ENCODE measurements around the gene RGS21. TPM values are rescaled to one million over a fixed set of nuclear protein-coding genes. Genes with fewer than 3 reads are reported as not detected.

RGS21 gene, protein sequence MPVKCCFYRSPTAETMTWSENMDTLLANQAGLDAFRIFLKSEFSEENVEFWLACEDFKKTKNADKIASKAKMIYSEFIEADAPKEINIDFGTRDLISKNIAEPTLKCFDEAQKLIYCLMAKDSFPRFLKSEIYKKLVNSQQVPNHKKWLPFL
- total RNA-seq (ENCODE audit: unreplicated experiment), result not detected
- long read RNA-seq, result 0 reads

DNA sequence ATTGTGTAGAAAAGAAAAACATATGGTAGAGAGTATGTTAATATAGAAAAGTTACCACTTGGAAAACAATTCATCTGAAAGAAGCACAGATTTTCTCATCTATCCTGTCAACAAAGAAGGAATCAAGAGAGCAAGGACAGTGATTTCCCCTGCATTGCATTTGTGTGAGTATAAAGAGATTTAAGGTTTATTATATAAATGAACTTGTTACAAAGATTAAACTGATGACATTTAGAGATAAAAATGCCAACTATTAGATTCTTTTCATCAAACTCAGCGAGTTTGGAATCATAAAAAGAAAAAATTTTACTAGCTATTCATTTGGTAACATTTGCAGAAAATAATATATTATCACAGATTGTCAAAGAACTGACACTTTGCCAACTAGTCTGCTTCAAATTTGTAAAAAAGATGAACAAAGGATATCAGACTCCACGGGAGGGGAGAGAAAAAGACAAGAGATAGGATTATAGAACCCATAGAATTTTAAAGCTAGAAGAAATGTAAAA is at the start of gene RGS21:
Gene RGS21 (plus strand): TSS at position 51 of the 509 bp plus-strand sequence. CDS start 26,045 bp downstream, outside the sequence.
- DNase-seq, result no peak
- Mint-ChIP-seq H3K27ac (ENCODE audit: unreplicated experiment) (no peak within 1 kb of the TSS), H3K4me3 (ENCODE audit: unreplicated experiment) (no peak within 1 kb of the TSS), H3K36me3 (ENCODE audit: unreplicated experiment) (no peaks in the 10 kb centered on the region), H3K9me3 (ENCODE audit: unreplicated experiment) (no peaks in the 10 kb centered on the region), H3K4me1 (ENCODE audit: low read depth, unreplicated experiment) (no peaks in the 10 kb centered on the region), H3K27me3 (ENCODE audit: unreplicated experiment) (peaks cover 2% of the 10 kb centered on the region)
- TF ChIP-seq, protein P1, sequence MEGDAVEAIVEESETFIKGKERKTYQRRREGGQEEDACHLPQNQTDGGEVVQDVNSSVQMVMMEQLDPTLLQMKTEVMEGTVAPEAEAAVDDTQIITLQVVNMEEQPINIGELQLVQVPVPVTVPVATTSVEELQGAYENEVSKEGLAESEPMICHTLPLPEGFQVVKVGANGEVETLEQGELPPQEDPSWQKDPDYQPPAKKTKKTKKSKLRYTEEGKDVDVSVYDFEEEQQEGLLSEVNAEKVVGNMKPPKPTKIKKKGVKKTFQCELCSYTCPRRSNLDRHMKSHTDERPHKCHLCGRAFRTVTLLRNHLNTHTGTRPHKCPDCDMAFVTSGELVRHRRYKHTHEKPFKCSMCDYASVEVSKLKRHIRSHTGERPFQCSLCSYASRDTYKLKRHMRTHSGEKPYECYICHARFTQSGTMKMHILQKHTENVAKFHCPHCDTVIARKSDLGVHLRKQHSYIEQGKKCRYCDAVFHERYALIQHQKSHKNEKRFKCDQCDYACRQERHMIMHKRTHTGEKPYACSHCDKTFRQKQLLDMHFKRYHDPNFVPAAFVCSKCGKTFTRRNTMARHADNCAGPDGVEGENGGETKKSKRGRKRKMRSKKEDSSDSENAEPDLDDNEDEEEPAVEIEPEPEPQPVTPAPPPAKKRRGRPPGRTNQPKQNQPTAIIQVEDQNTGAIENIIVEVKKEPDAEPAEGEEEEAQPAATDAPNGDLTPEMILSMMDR (IDR thresholded peaks at IDR 0.05; ENCODE audit: partially characterized antibody, unreplicated experiment), result no peak

DNA sequence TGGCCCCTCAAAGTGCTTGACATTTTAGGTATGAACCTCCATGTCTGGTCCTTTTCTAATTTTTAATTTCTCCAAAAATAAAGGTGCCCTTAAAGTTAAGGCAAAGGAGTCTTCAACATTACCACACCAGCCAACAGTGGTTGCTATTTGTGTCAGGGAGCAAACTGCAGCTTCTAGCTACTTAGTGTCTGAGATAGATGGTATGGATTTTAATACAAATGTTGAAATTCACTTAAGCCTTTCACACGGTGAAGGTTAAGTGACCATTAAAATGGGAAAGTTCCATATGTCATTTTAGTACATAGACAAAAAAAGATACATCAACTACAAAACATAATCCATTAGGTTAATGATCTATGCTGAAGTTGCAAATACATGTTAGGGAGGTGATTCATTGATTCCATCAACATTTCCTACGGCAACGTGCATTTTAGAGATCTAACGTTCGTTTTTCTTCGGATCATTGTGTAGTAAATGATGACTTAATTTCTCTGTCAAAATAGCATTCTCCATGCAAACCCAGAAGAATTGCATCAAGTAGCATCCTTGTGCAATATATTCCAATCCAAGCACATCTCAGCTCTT is 48.2 kb upstream of the RGS21 start:
- H3K27me3 Mint-ChIP-seq (ENCODE audit: unreplicated experiment), result no peaks in the 10 kb centered on the region
- no peak overlapping the region for H3K27ac Mint-ChIP-seq (ENCODE audit: unreplicated experiment)
- no peak overlapping the region for H3K4me3 Mint-ChIP-seq (ENCODE audit: unreplicated experiment)

DNA sequence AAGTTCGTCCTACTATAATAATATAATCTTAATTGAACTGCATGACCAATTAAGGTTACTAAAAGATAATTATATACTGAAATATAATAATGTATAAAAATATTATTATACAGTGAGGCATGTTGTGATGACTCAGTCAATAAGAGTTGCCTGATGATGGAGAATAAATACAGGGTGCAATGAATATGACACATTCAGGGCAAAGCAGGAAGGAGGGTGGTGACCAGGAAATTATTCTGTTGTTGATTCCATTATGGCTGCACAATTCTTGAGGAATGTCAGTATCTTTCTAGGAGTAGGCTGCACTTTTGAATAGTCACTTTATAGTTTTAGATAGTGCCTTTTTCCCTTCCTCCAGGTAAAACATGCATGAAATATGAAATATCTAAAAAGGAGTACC is 46.4 kb upstream of the RGS21 start:
- TF ChIP-seq, protein P1 (IDR thresholded peaks at IDR 0.05; ENCODE audit: partially characterized antibody, unreplicated experiment), result no peak
- no peaks in the 10 kb centered on the region for H3K27me3 Mint-ChIP-seq (ENCODE audit: unreplicated experiment)
- no peak overlapping the region for H3K4me3 Mint-ChIP-seq (ENCODE audit: unreplicated experiment)
- no peaks in the 10 kb centered on the region for H3K9me3 Mint-ChIP-seq (ENCODE audit: unreplicated experiment)
- no peaks in the 10 kb centered on the region for H3K36me3 Mint-ChIP-seq (ENCODE audit: unreplicated experiment)
- H3K27ac Mint-ChIP-seq (ENCODE audit: unreplicated experiment), result no peak overlapping the region
- H3K4me1 Mint-ChIP-seq (ENCODE audit: low read depth, unreplicated experiment), result no peaks in the 10 kb centered on the region
- no peak for DNase-seq

More for the DNA sequence above, 48.2 kb upstream of the RGS21 start:
- no peaks in the 10 kb centered on the region for H3K9me3 Mint-ChIP-seq (ENCODE audit: unreplicated experiment)
- no peaks in the 10 kb centered on the region for H3K36me3 Mint-ChIP-seq (ENCODE audit: unreplicated experiment)
- no peaks in the 10 kb centered on the region for H3K4me1 Mint-ChIP-seq (ENCODE audit: low read depth, unreplicated experiment)
- TF ChIP-seq, protein P1 (IDR thresholded peaks at IDR 0.05; ENCODE audit: partially characterized antibody, unreplicated experiment), result no peak
- no peak for DNase-seq

DNA sequence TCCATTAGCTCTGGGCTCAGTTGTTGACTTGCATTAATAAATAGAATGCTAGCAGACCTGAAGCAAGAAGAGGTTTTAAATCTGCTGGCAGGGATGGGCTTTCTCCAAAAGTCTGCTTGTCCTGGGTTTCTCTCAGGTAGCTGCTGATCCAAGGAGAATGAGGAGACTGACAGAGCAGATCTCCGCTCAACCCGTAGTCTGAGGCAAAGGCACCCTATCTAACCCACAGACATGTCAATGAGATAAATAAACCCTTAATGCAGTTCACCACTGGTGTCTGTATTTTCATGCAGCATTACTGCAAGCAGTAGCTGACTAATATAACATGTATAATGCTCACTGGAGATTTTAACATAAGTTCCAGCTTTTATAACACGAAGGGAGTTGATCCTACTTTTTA is 44.1 kb upstream of the RGS21 start:
- Mint-ChIP-seq H3K4me3 (ENCODE audit: unreplicated experiment) (no peak overlapping the region), H3K27me3 (ENCODE audit: unreplicated experiment) (no peaks in the 10 kb centered on the region), H3K27ac (ENCODE audit: unreplicated experiment) (no peak overlapping the region), H3K36me3 (ENCODE audit: unreplicated experiment) (no peaks in the 10 kb centered on the region), H3K4me1 (ENCODE audit: low read depth, unreplicated experiment) (no peaks in the 10 kb centered on the region), H3K9me3 (ENCODE audit: unreplicated experiment) (no peaks in the 10 kb centered on the region)
- DNase-seq, result no peak
- TF ChIP-seq, protein P1 (IDR thresholded peaks at IDR 0.05; ENCODE audit: partially characterized antibody, unreplicated experiment), result no peak

DNA sequence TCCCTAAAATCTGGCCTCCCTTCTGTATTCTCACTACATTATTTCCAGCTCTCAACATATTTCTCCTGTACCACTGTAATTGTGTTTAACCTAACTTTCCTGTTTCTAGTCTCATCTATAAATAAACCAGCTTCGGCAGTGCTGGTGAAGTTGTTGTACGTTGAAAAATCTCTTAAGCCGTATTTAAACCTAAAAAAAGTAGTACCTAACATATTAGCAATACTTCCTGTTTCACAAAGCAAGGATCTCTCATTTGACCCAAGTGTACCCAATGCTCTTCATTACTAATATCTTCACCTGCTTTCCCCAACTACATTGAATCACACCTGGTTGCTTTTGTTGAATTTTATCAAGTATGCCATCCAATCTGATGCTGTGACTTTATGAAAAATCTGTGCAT is 42.2 kb upstream of the RGS21 start:
- no peaks in the 10 kb centered on the region for H3K27me3 Mint-ChIP-seq (ENCODE audit: unreplicated experiment)
- no peak overlapping the region for H3K27ac Mint-ChIP-seq (ENCODE audit: unreplicated experiment)
- H3K9me3 Mint-ChIP-seq (ENCODE audit: unreplicated experiment), result no peaks in the 10 kb centered on the region
- TF ChIP-seq, protein P1 (IDR thresholded peaks at IDR 0.05; ENCODE audit: partially characterized antibody, unreplicated experiment), result no peak
- no peak for DNase-seq
- H3K4me1 Mint-ChIP-seq (ENCODE audit: low read depth, unreplicated experiment), result no peaks in the 10 kb centered on the region
- H3K4me3 Mint-ChIP-seq (ENCODE audit: unreplicated experiment), result no peak overlapping the region
- H3K36me3 Mint-ChIP-seq (ENCODE audit: unreplicated experiment), result no peaks in the 10 kb centered on the region
